ENCODE data around the gene CCDC195. TPM values are rescaled to one million over a fixed set of nuclear protein-coding genes. Genes with fewer than 3 reads are reported as not detected.
"Not testable (repeated sequence)": the region's sequence is repeated elsewhere in the genome, so short reads cannot be mapped to it uniquely, and the experiment has no call there.

Gene CCDC195
- total and polyA plus RNA-seq, 2 donors (not counting 1 experiment from before 2014, with no cell fraction given): not detected

- no peaks in the 10 kb centered on the region for H3K36me3 ChIP-seq (replicated peaks in 1 of 2; ENCODE audit: control extremely low read depth in 1 of 2, control insufficient read depth in 1 of 2, extremely low read depth in 1 of 2, insufficient read depth in 2 of 2, low read length in 1 of 2)
- peak overlapping the region; percentile 23 for H3K9ac ChIP-seq (ENCODE audit: low read length)
- H3K27me3 ChIP-seq (replicated peaks in 1 of 4; ENCODE audit: control extremely low read depth in 1 of 4, control insufficient read depth in 3 of 4, insufficient read depth in 4 of 4, low read length in 3 of 4): no peaks in the 10 kb centered on the region
- H2AFZ ChIP-seq (ENCODE audit: insufficient read depth, low read depth, low read length, poor library complexity, severe bottlenecking): peak overlapping the region; percentile 38
- peak overlapping the region; percentile 74 for H3K4me3 Mint-ChIP-seq
- no CpG with 5 or more reads among the region's 2 CpGs for WGBS (ENCODE audit: insufficient coverage)
- H3K27me3 Mint-ChIP-seq: no peaks in the 10 kb centered on the region
- CTCF ChIA-PET: interaction anchor here (0.7 kb wide), 1 partner anchor 16 kb away, joined by 3 read pairs; no protein-coding TSS in a partner anchor
- TF ChIP-seq EZH2 (IDR thresholded peaks at IDR 0.05; ENCODE audit: borderline replicate concordance, insufficient read depth, low read depth, low read length, poor library complexity, severe bottlenecking) (no peak), CTCF (IDR thresholded peaks at IDR 0.05) (no peak)
- peaks cover 22% of the 10 kb centered on the region for H3K4me1 Mint-ChIP-seq
- peaks cover 11 to 13% of the 10 kb centered on the region in 2 donors for H3K4me1 ChIP-seq (ENCODE audit: control insufficient read depth in 2 of 2, insufficient read depth in 2 of 2, low read length in 2 of 2)
- H4K20me1 ChIP-seq (ENCODE audit: control insufficient read depth, insufficient read depth, low read length, poor library complexity, severe bottlenecking): no peaks in the 10 kb centered on the region
- intact Hi-C loops (cut with micrococcal nuclease): no loop called here
- ATAC-seq (ENCODE audit: low read depth) (peak; percentile 86), DNase-seq (peak; percentile 62)
- H3K27ac ChIP-seq (ENCODE audit: low read length in 2 of 2): no peak overlapping the region
- H3K79me2 ChIP-seq (ENCODE audit: control insufficient read depth, insufficient read depth, low read length): no peaks in the 10 kb centered on the region
- peaks cover 0 to 14% (median 5%) of the 10 kb centered on the region in 3 donors for H3K9me3 ChIP-seq (ENCODE audit: control extremely low read depth in 1 of 3, control insufficient read depth in 2 of 3, insufficient read depth in 1 of 3, low read length in 2 of 3)
- H3K4me3 ChIP-seq (ENCODE audit: control extremely low read depth in 1 of 5, extremely low read depth in 1 of 5, insufficient read depth in 1 of 5, low read depth in 2 of 5, low read length in 4 of 5): peak overlapping the region in 1 of 5 experiments; percentile 2
- peaks cover 7% of the 10 kb centered on the region for H3K9me3 Mint-ChIP-seq (ENCODE audit: insufficient read depth)
- POLR2A ChIA-PET: interaction anchor here (0.7 to 0.8 kb wide), 4 partner anchors 28 to 846 kb away, joined by 3 to 5 read pairs (median 3); no protein-coding TSS in a partner anchor
- peak overlapping the region; percentile 76 for H3K27ac Mint-ChIP-seq
- peak overlapping the region; percentile 57 for H3K4me2 ChIP-seq (replicated peaks; ENCODE audit: low read depth, low read length, poor library complexity, severe bottlenecking)
These were observed 49.1 kb downstream of the CCDC195 start for GRCh38 chr2:224666951-224667553.

GRCh38 chr2:224663322-224663721 is 52.8 kb downstream of the CCDC195 start:
- H3K9me3 Mint-ChIP-seq (ENCODE audit: insufficient read depth); H3K4me3 Mint-ChIP-seq; CTCF ChIA-PET; H3K4me2 ChIP-seq (replicated peaks; ENCODE audit: low read depth, low read length, poor library complexity, severe bottlenecking); H3K9ac ChIP-seq (ENCODE audit: low read length); intact Hi-C loops (cut with micrococcal nuclease); H3K27ac ChIP-seq (ENCODE audit: low read length in 2 of 2); H3K27me3 Mint-ChIP-seq; H3K4me3 ChIP-seq (ENCODE audit: control extremely low read depth in 1 of 5, extremely low read depth in 1 of 5, insufficient read depth in 1 of 5, low read depth in 2 of 5, low read length in 4 of 5); H2AFZ ChIP-seq (ENCODE audit: insufficient read depth, low read depth, low read length, poor library complexity, severe bottlenecking); H3K79me2 ChIP-seq (ENCODE audit: control insufficient read depth, insufficient read depth, low read length); H3K27ac Mint-ChIP-seq; H4K20me1 ChIP-seq (ENCODE audit: control insufficient read depth, insufficient read depth, low read length, poor library complexity, severe bottlenecking); H3K36me3 ChIP-seq (replicated peaks in 1 of 2; ENCODE audit: control extremely low read depth in 1 of 2, control insufficient read depth in 1 of 2, extremely low read depth in 1 of 2, insufficient read depth in 2 of 2, low read length in 1 of 2); ATAC-seq (ENCODE audit: low read depth); POLR2A ChIA-PET; H3K27me3 ChIP-seq (replicated peaks in 1 of 4; ENCODE audit: control extremely low read depth in 1 of 4, control insufficient read depth in 3 of 4, insufficient read depth in 4 of 4, low read length in 3 of 4); DNase-seq: not testable (repeated sequence)
- WGBS (ENCODE audit: insufficient coverage): 83% methylated on average over 1 of the region's 2 CpGs
- H3K4me1 Mint-ChIP-seq: peaks cover 31% of the 10 kb centered on the region
- peaks cover 0 to 14% (median 5%) of the 10 kb centered on the region in 3 donors for H3K9me3 ChIP-seq (ENCODE audit: control extremely low read depth in 1 of 3, control insufficient read depth in 2 of 3, insufficient read depth in 1 of 3, low read length in 2 of 3)
- H3K4me1 ChIP-seq (ENCODE audit: control insufficient read depth in 2 of 2, insufficient read depth in 2 of 2, low read length in 2 of 2): peaks cover 11 to 18% of the 10 kb centered on the region in 2 donors

GRCh38 chr2:224661708-224662107 is 54.5 kb downstream of the CCDC195 start:
- H3K36me3 ChIP-seq (replicated peaks in 1 of 2; ENCODE audit: control extremely low read depth in 1 of 2, control insufficient read depth in 1 of 2, extremely low read depth in 1 of 2, insufficient read depth in 2 of 2, low read length in 1 of 2); POLR2A ChIA-PET: not testable (repeated sequence)

More at GRCh38 chr2:224661708-224662107, 54.5 kb downstream of the CCDC195 start:
- DNase-seq; H3K27ac Mint-ChIP-seq; H3K27ac ChIP-seq (ENCODE audit: low read length in 2 of 2); H3K79me2 ChIP-seq (ENCODE audit: control insufficient read depth, insufficient read depth, low read length); H3K4me2 ChIP-seq (replicated peaks; ENCODE audit: low read depth, low read length, poor library complexity, severe bottlenecking); H3K9me3 Mint-ChIP-seq (ENCODE audit: insufficient read depth); intact Hi-C loops (cut with micrococcal nuclease); H4K20me1 ChIP-seq (ENCODE audit: control insufficient read depth, insufficient read depth, low read length, poor library complexity, severe bottlenecking); H3K9ac ChIP-seq (ENCODE audit: low read length); H3K4me3 ChIP-seq (ENCODE audit: control extremely low read depth in 1 of 5, extremely low read depth in 1 of 5, insufficient read depth in 1 of 5, low read depth in 2 of 5, low read length in 4 of 5); H3K27me3 Mint-ChIP-seq; H3K4me3 Mint-ChIP-seq; ATAC-seq (ENCODE audit: low read depth); H2AFZ ChIP-seq (ENCODE audit: insufficient read depth, low read depth, low read length, poor library complexity, severe bottlenecking); H3K27me3 ChIP-seq (replicated peaks in 1 of 4; ENCODE audit: control extremely low read depth in 1 of 4, control insufficient read depth in 3 of 4, insufficient read depth in 4 of 4, low read length in 3 of 4): not testable (repeated sequence)
- H3K4me1 Mint-ChIP-seq: peaks cover 17% of the 10 kb centered on the region
- Histone ChIP-seq H3K4me1 (ENCODE audit: control insufficient read depth in 2 of 2, insufficient read depth in 2 of 2, low read length in 2 of 2) (peaks cover 1 to 10% of the 10 kb centered on the region in 2 donors), H3K9me3 (ENCODE audit: control extremely low read depth in 1 of 3, control insufficient read depth in 2 of 3, insufficient read depth in 1 of 3, low read length in 2 of 3) (peaks cover 0 to 14% (median 5%) of the 10 kb centered on the region in 3 donors)
- 88% methylated on average over 4 of the region's 5 CpGs for WGBS (ENCODE audit: insufficient coverage)
- CTCF ChIA-PET: interaction anchor here (1.2 kb wide), 2 partner anchors 11 to 302 kb away, joined by 3 to 5 read pairs; no protein-coding TSS in a partner anchor
